ENCODE measurements around the gene ENTPD1. TPM values are rescaled to one million over a fixed set of nuclear protein-coding genes. Genes with fewer than 3 reads are reported as not detected.

The ENTPD1 gene
- total RNA-seq, 2 donors from 2014 or later = 12.3 to 15.0 TPM

GRCh38 chr10:95818010-95818409 is 62.0 kb downstream of the ENTPD1 start:
- no peak for TF ChIP-seq CTCF (IDR thresholded peaks at IDR 0.05)
- no peak for DNase-seq (ENCODE audit: low spot score)
- H3K4me1 ChIP-seq = peaks cover 0 to 21% of the 10 kb centered on the region in 2 donors
- no peaks in the 10 kb centered on the region for H3K36me3 ChIP-seq
- H3K27ac ChIP-seq = no peak overlapping the region
- no peak overlapping the region for H3K4me3 ChIP-seq
- no peaks in the 10 kb centered on the region for H3K27me3 ChIP-seq
- H3K9me3 ChIP-seq = peaks cover 0 to 4% of the 10 kb centered on the region in 2 donors

- TF ChIP-seq CTCF (IDR thresholded peaks at IDR 0.05) = no peak
- Histone ChIP-seq H3K27ac (no peak overlapping the region), H3K4me1 (peaks cover 0 to 14% of the 10 kb centered on the region in 2 donors)
Observed at GRCh38 chr10:95818668-95819067, 62.7 kb downstream of the ENTPD1 start.

GRCh38 chr10:95819620-95820329 is 63.8 kb downstream of the ENTPD1 start:
- no peak for DNase-seq (ENCODE audit: low spot score)
- Histone ChIP-seq H3K4me3 (no peak overlapping the region), H3K27me3 (no peaks in the 10 kb centered on the region), H3K27ac (no peak overlapping the region), H3K36me3 (no peaks in the 10 kb centered on the region), H3K9me3 (peaks cover 0 to 4% of the 10 kb centered on the region in 2 donors), H3K4me1 (peaks cover 0 to 12% of the 10 kb centered on the region in 2 donors)
- no peak for TF ChIP-seq CTCF (IDR thresholded peaks at IDR 0.05)

More at GRCh38 chr10:95818668-95819067, 62.7 kb downstream of the ENTPD1 start:
- Histone ChIP-seq H3K9me3 (peaks cover 0 to 4% of the 10 kb centered on the region in 2 donors), H3K27me3 (no peaks in the 10 kb centered on the region), H3K36me3 (no peaks in the 10 kb centered on the region), H3K4me3 (no peak overlapping the region)
- DNase-seq (ENCODE audit: low spot score) = no peak

- no peak for TF ChIP-seq CTCF (IDR thresholded peaks at IDR 0.05)
- DNase-seq (ENCODE audit: low spot score) = no peak
- Histone ChIP-seq H3K36me3 (no peaks in the 10 kb centered on the region), H3K27me3 (no peaks in the 10 kb centered on the region), H3K4me3 (no peak overlapping the region), H3K4me1 (peaks cover 0 to 12% of the 10 kb centered on the region in 2 donors), H3K9me3 (peaks cover 0 to 4% of the 10 kb centered on the region in 2 donors), H3K27ac (no peak overlapping the region)
Observed at GRCh38 chr10:95820363-95820762, 64.4 kb downstream of the ENTPD1 start.

GRCh38 chr10:95821720-95822119 is 65.8 kb downstream of the ENTPD1 start:
- DNase-seq (ENCODE audit: low spot score) = no peak
- H3K4me1 ChIP-seq = peaks cover 0 to 12% of the 10 kb centered on the region in 2 donors
- no peak for TF ChIP-seq CTCF (IDR thresholded peaks at IDR 0.05)
- no peaks in the 10 kb centered on the region for H3K36me3 ChIP-seq
- H3K9me3 ChIP-seq = no peaks in the 10 kb centered on the region
- H3K27ac ChIP-seq = no peak overlapping the region
- no peaks in the 10 kb centered on the region for H3K27me3 ChIP-seq
- no peak overlapping the region for H3K4me3 ChIP-seq

- no peak overlapping the region for H3K27ac ChIP-seq
- TF ChIP-seq CTCF (IDR thresholded peaks at IDR 0.05) = no peak
Observed at GRCh38 chr10:95830044-95830443, 74.1 kb downstream of the ENTPD1 start.

More at GRCh38 chr10:95830044-95830443, 74.1 kb downstream of the ENTPD1 start:
- H3K36me3 ChIP-seq = no peaks in the 10 kb centered on the region
- DNase-seq (ENCODE audit: low spot score) = no peak
- peaks cover 0 to 8% of the 10 kb centered on the region in 2 donors for H3K4me1 ChIP-seq
- H3K4me3 ChIP-seq = no peak overlapping the region
- H3K9me3 ChIP-seq = no peaks in the 10 kb centered on the region
- no peaks in the 10 kb centered on the region for H3K27me3 ChIP-seq
